ENCODE results near the gene WDR75. TPM values are rescaled to one million over a fixed set of nuclear protein-coding genes. Genes with fewer than 3 reads are reported as not detected.
"Not testable (repeated sequence)": the region's sequence is repeated elsewhere in the genome, so short reads cannot be mapped to it uniquely, and the experiment has no call there.

The WDR75 gene
- total RNA-seq, 1 donor from 2014 or later: 17.0 TPM

GRCh38 chr2:189474526-189474925, 33.3 kb downstream of the WDR75 start:
- H3K27ac ChIP-seq (replicated peaks): no peak overlapping the region
- intact Hi-C loops (cut with micrococcal nuclease): no loop called here
- no peaks in the 10 kb centered on the region for H3K9me3 ChIP-seq (replicated peaks)
- no peaks in the 10 kb centered on the region for H3K4me1 ChIP-seq
- no peak for DNase-seq
- peaks cover 62% of the 10 kb centered on the region for H3K36me3 ChIP-seq
- H3K27me3 ChIP-seq (ENCODE audit: low read depth): no peaks in the 10 kb centered on the region
- TF ChIP-seq, protein P1, sequence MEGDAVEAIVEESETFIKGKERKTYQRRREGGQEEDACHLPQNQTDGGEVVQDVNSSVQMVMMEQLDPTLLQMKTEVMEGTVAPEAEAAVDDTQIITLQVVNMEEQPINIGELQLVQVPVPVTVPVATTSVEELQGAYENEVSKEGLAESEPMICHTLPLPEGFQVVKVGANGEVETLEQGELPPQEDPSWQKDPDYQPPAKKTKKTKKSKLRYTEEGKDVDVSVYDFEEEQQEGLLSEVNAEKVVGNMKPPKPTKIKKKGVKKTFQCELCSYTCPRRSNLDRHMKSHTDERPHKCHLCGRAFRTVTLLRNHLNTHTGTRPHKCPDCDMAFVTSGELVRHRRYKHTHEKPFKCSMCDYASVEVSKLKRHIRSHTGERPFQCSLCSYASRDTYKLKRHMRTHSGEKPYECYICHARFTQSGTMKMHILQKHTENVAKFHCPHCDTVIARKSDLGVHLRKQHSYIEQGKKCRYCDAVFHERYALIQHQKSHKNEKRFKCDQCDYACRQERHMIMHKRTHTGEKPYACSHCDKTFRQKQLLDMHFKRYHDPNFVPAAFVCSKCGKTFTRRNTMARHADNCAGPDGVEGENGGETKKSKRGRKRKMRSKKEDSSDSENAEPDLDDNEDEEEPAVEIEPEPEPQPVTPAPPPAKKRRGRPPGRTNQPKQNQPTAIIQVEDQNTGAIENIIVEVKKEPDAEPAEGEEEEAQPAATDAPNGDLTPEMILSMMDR (IDR thresholded peaks at IDR 0.05; ENCODE audit: borderline replicate concordance): no peak
- no peak overlapping the region for H3K4me3 ChIP-seq

- H3K9me3 ChIP-seq (replicated peaks): no peaks in the 10 kb centered on the region
- intact Hi-C loops (cut with micrococcal nuclease): no loop called here
- no peak overlapping the region for H3K4me3 ChIP-seq
- peaks cover 32% of the 10 kb centered on the region for H3K36me3 ChIP-seq
- TF ChIP-seq, protein P1 (IDR thresholded peaks at IDR 0.05; ENCODE audit: borderline replicate concordance): no peak
- H3K27me3 ChIP-seq (ENCODE audit: low read depth): no peaks in the 10 kb centered on the region
- H3K4me1 ChIP-seq: no peaks in the 10 kb centered on the region
- no peak for DNase-seq
- H3K27ac ChIP-seq (replicated peaks): no peak overlapping the region
Measured at GRCh38 chr2:189477756-189478155, 36.5 kb downstream of the WDR75 start.

GRCh38 chr2:189478289-189478688, 37.0 kb downstream of the WDR75 start:
- H3K4me1 ChIP-seq; intact Hi-C loops (cut with micrococcal nuclease); DNase-seq; H3K9me3 ChIP-seq (replicated peaks); H3K27me3 ChIP-seq (ENCODE audit: low read depth); H3K4me3 ChIP-seq; H3K27ac ChIP-seq (replicated peaks): not testable (repeated sequence)
- peaks cover 28% of the 10 kb centered on the region for H3K36me3 ChIP-seq

DNA sequence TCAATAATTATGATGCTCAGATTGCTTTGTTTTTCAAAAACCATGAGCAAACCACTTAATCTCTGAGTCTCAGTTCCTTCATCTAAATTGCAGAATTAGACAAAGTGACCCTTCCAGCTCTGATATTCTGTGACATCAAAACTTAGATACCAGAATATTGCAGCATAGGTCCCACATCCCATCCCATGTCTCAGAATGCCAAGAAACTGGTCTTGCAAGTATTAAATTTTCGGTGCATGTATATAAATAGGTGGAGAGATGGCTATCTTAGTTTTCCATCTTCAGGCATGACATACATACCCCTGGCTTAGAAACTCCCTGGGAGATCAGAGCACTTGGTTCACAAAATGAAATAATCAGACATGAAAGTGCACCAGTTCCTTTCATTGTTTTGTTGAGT, 39.8 kb downstream of the WDR75 start:
- H3K27ac ChIP-seq (replicated peaks): no peak overlapping the region
- TF ChIP-seq, protein P1 (IDR thresholded peaks at IDR 0.05; ENCODE audit: borderline replicate concordance): no peak
- no peaks in the 10 kb centered on the region for H3K27me3 ChIP-seq (ENCODE audit: low read depth)
- H3K4me3 ChIP-seq: no peak overlapping the region
- no peak for DNase-seq
- no peaks in the 10 kb centered on the region for H3K9me3 ChIP-seq (replicated peaks)
- H3K36me3 ChIP-seq: peaks cover 6% of the 10 kb centered on the region
- H3K4me1 ChIP-seq: peaks cover 10% of the 10 kb centered on the region
- intact Hi-C loops (cut with micrococcal nuclease): no loop called here

DNA sequence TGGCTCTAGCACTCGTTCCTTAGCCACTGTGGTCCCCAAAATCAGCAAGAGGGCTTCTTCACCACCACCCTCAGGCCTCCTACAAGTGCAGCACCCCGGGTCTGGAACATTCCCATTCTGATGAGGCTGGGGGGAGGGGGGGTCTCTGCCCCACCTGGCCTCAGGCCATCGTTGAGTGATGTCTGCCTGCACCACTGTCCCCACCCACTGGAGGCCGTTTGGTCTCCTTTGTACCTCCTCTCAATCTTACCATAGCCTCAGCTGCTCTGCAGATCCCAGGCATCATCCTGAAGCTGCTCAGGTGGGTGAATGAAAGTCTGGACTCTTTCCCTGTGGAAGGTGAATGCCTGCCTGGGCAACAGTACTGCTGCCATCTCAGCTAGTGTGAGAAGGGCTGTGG, 42.3 kb downstream of the WDR75 start:
- Histone ChIP-seq H3K9me3 (replicated peaks) (no peaks in the 10 kb centered on the region), H3K27me3 (ENCODE audit: low read depth) (no peaks in the 10 kb centered on the region), H3K4me1 (peaks cover 10% of the 10 kb centered on the region), H3K27ac (replicated peaks) (no peak overlapping the region), H3K4me3 (no peak overlapping the region), H3K36me3 (no peaks in the 10 kb centered on the region)
- TF ChIP-seq, protein P1 (IDR thresholded peaks at IDR 0.05; ENCODE audit: borderline replicate concordance): no peak
- no peak for DNase-seq
- intact Hi-C loops (cut with micrococcal nuclease): no loop called here

DNA sequence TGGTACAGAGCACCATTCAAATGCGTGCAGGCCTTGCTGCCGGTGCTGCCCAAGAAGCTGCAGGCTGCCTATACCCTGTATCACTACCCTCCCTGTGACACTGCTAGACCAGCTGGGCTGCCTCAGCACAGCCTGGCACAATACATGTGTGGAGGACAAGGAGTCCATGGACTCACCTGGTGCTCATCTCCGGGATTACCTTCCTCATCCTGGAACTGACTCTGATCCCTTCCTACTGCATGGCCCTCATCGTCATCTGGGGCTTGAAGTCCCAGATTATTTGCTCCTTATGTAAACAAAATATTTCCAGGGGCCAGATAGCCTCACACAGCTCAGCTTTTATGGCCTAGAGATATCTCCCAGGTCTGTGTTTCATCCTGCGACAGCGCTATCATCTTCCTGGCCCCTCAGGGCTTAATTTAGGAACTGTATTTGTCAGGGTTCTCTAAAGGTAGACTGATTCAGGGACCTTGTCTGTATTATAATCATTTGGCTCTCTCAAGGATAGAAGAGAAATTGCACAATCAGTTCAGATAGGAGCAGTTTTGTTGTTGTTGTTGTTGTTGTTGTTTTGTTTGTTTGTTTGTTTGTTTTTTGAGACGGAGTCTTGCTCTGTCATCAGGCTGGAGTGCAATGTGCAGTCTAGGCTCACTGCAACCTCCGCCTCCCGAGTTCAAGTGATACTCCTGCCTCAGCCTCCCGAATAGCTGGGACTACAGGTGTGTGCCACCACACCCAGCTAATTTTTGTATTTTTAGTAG, 42.9 kb downstream of the WDR75 start:
- DNase-seq: no peak
- Histone ChIP-seq H3K27ac (replicated peaks) (no peak overlapping the region), H3K36me3 (no peaks in the 10 kb centered on the region), H3K4me3 (no peak overlapping the region), H3K9me3 (replicated peaks) (no peaks in the 10 kb centered on the region), H3K4me1 (peaks cover 10% of the 10 kb centered on the region), H3K27me3 (ENCODE audit: low read depth) (no peaks in the 10 kb centered on the region)
- TF ChIP-seq, protein P1 (IDR thresholded peaks at IDR 0.05; ENCODE audit: borderline replicate concordance): no peak
- intact Hi-C loops (cut with micrococcal nuclease): no loop called here

All from left ventricle myocardium inferior (tissue), 1 donor.